NCI-H748 (cell line): ENCODE data around the gene AFAP1L2.
A peak's percentile ranks its signal among the peaks of the same experiment; 100 is the strongest.
"Not testable (repeated sequence)": the region's sequence is repeated elsewhere in the genome, so short reads cannot be mapped to it uniquely, and the experiment has no call there.

Source experiments
- DNase-seq: peaks from one replicate; lab custom pipeline; 2025; ENCODE audit not compliant: unreplicated experiment; lab: John Stamatoyannopoulos, UW

AFAP1L2 gene

DNA sequence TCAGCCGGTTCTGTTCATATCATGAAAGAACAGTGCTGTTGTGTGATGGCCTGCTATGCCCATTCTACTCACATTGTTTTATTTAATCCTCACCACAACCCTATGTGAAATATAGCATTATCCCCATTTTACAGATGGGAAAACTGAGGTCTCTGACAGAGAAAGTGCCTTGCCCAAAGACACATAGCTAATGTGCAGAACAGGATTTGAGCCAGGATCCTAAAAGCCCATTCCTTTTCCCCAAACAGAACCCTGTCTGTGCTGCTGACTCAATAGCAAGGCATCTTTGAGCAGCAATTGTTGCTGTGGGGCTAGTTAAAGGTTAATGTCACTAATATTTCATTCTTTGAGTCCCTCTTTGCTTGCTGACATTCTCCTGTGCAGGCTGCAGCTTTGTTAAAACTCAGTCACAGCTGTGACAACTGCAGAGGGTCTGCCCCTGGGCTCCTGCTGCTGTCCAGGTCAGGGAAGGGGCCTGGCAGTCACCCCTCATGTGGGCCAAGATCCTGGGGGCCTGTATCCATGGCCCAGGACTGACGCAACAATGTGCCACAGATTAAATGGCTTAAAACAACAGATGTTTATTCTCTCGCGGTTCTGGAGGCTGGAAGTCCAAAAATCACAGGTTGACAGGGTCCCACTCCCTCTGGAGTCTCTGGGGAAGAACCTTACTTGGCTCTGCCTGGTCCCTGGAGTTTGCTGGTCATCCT, 40.4 kb downstream of the AFAP1L2 start:
- no peak for DNase-seq

GRCh38 chr10:114362826-114363355, 41.4 kb downstream of the AFAP1L2 start:
- no peak for DNase-seq

- no peak for DNase-seq
Observed at GRCh38 chr10:114359953-114360345, 44.4 kb downstream of the AFAP1L2 start.

DNA sequence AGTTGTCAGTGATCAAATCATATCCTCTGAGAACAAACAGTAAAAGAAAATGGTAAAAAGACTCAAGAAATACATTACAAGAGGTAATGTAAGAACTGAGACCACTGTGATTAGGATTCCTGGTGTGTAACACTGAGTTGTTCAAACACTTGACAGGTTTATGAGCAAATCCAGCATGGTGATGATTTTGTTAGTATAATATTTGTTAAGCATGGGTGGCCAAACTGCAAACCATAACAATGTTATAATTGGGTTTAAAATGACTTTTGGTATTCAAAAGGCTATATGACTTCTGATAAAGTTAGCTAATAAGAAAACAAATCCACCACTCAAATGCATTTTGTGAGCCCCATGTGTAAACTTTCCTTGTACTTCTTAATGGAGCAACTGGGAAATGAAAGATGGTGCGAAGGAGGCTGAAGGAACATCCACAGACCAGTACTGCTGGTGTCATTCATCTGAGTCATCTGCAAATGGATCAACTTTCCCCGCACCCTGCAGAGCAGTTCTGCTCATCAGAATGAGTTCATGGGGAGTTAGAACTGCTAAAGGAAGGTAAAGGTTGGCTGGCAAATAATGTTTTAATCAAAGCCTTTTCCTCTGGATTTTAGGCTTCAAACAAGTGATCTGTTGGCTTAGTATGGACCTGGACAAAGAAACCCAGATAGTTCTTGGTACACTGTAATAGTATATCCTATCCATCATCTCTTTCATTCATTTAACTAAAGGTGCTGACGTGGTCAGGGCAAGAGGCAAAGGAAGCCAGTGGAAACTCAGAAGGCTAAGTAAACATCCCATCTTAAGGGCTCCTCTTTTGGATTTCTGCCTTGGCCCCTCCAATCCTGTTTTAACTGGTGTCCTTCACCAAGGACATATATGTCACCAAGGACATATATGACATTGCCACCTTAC, 45.0 kb downstream of the AFAP1L2 start:
- no peak for DNase-seq

DNA sequence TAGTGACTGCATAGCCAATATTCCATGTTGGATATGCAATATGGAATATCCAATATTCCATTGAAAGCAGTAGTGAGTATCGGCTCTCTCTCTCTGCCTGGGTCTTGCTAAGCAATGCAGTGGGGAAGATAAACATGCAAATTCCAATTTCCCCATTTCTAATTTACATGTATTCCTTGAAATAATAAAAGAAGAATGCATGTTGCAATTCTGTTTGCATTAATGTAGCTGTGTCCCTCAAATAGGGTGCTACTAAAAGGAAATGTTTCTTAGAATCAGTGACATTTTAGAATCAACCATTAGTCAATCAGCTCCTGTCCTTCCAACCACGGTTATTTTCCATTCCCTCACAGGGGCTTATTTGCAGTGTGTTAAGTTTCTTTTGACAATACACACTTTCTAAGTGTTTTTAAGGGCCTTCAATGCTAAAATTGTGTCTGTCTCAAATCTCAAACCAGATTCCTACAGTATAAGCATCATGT, 46.7 kb downstream of the AFAP1L2 start:
- no peak for DNase-seq

- no peak for DNase-seq
Observed at GRCh38 chr10:114356751-114357514, 47.4 kb downstream of the AFAP1L2 start.

DNA sequence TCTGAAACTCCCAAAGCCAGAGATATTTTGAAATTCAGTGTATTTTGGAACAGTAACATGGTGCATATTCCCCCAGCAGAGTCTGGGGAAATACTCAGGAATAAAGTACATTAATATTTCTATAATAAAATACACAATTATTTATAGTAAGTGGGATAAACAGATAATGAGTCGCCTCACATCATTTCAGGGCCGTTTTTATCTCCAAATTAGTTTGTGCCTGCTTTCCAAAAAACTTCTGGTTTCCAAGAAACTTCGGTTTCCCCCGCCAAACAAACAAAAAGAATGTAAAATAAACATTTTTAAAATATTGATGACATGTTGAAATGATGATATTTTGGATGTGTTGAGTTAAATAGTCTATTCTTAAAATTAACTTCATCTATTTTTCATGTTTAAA, 48.2 kb downstream of the AFAP1L2 start:
- DNase-seq: no peak

DNA sequence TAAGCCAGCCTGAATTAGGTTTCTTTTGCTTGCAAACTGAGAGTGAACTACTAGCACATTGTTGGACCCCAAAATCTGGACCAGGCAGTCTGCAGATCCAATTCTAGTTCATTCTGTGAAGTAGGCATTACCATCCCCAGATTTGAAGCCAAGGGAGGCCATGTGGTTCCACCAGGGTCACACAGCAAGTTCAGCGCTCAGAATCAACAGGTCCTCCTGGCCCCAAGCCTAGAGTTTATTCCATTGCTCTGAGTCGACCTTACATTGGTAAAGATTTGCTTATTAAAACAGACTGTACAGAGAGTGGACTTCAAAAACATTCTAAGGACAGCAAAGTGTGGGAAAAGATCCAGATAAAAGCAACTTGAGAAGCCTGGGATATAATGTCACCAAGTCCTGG, 50.9 kb downstream of the AFAP1L2 start:
- no peak for DNase-seq

GRCh38 chr10:114352653-114353298, 51.5 kb downstream of the AFAP1L2 start:
- no peak for DNase-seq

DNA sequence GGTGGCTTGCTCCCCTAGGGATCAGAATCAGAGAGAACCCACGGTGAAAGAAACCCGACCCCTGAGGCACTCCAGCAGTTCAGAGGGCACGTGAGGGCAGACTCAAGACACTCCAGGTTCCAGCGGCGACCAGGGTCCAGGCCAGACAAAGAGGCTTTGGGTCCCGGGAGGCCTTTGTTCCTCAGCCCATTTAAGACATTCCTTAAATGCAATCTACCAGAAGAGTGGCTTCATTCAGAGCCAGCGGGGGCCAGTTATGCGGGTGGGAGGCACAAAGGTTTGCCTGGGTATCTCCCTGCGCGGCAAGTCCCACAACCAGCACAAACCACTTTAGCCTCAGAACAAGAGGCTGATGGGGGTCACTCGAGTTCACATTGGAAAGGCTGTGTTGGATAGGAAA, 53.6 kb downstream of the AFAP1L2 start:
- no peak for DNase-seq

- no peak for DNase-seq
Observed at GRCh38 chr10:114349522-114350215, 54.6 kb downstream of the AFAP1L2 start.

- not testable (repeated sequence) for DNase-seq
Observed at GRCh38 chr10:114349071-114349470, 55.2 kb downstream of the AFAP1L2 start.

DNA sequence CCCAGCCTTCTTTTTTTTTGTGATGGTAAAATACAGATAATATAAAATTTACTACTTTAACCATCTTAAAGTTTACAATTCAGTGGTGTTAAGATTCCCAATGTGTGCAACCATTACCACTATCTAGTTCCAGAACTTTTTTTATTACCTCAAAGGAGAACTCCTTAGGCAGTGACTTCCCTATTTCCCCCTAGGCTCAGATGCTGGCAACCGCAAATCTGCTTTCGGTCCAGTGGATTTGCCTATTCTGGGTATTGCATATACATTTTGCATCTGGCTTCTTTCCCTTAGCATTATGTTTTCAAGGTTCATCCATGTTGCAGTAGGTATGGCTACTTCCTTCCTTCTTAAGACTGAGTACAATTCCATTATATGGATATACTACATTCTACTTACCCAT, 56.5 kb downstream of the AFAP1L2 start:
- DNase-seq: no peak

GRCh38 chr10:114347241-114347640, 57.1 kb downstream of the AFAP1L2 start:
- no peak for DNase-seq

- no peak for DNase-seq
Observed at GRCh38 chr10:114346176-114347031, 57.9 kb downstream of the AFAP1L2 start.

- DNase-seq: no peak
Observed at GRCh38 chr10:114345701-114346100, 58.6 kb downstream of the AFAP1L2 start.

DNA sequence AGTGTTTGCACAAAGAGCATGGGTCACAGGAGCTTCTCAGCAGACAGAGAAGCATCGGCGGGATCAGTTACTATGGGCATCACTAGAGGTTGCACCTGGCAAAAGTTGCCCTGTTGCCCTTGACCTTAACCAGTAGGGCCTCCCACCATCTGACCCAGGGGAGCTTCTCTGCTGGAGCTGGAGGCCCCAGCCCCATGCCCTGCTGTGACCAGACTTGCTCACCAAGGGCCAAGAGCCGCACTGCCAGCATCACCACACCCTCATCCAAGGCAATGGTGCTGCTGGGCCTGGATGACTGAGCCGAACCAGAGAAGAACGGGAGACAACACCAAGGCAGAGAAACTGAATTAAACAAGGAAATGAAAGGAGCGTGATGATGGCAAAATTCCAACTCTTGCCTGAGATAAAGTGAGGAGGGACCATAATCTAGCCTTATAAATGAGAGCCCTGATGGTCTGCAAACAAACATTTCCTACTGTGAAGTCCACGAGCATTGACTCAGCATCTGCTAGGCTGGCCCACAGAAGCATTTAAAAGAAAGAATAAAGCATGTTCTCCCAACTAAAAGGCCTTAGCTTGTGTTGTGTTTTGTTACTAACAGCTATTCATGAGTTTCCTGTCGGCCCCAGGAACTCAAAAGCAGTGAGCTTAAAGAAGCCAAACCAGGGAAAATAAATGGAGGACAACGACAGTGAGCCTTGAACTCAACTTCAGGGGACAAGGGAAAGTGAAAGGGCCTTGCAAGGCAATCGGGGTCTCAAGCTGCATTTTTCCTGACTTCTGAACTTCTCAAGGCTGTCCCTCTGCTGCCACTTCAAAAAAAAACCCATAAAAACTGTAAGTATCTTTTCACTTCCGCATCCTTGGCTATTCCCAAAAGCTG, 60.4 kb downstream of the AFAP1L2 start:
- DNase-seq: peak; percentile 89

GRCh38 chr10:114342976-114343375, 61.3 kb downstream of the AFAP1L2 start:
- DNase-seq: no peak
